Endothelial cell of umbilical vein (primary cell): ENCODE results near the gene OPRM1.

Source experiments
- EZH2 ChIP-seq: IDR thresholded peaks from 2 replicates; pipeline ENCODE4 v1.6.1; 2012; ENCODE audit warnings: borderline replicate concordance, low read depth, mild to moderate bottlenecking, moderate library complexity, low read length, inconsistent platforms; ENCODE audit not compliant: severe bottlenecking
- FOS ChIP-seq: IDR thresholded peaks from 2 replicates; pipeline ENCODE4 v1.6.1; 2011; ENCODE audit warnings: mild to moderate bottlenecking, low read length, moderate library complexity, borderline replicate concordance; ENCODE audit not compliant: insufficient read depth
- GATA2 ChIP-seq: IDR thresholded peaks from 2 replicates; pipeline ENCODE4 v1.7.0; 2011; ENCODE audit warnings: low read depth, mild to moderate bottlenecking, moderate library complexity, mixed read lengths, low read length; ENCODE audit not compliant: insufficient read length, insufficient read depth
- JUN ChIP-seq: IDR thresholded peaks from 2 replicates; pipeline ENCODE4 v1.6.1; 2011; ENCODE audit warnings: borderline replicate concordance, low read depth; ENCODE audit not compliant: insufficient read length, insufficient read depth
- MYC ChIP-seq: IDR thresholded peaks from one replicate; pipeline ENCODE4 v1.6.1; 2011; ENCODE audit warnings: mild to moderate bottlenecking, low read depth, low read length
- POLR2A ChIP-seq: IDR thresholded peaks from 2 replicates; pipeline ENCODE4 v1.6.1; 2012; ENCODE audit warnings: low read depth, mild to moderate bottlenecking, control low read depth, low read length
- POLR2AphosphoS5 ChIP-seq: IDR thresholded peaks from 2 replicates; pipeline ENCODE4 v1.6.1; 2012; ENCODE audit warnings: low read depth, mild to moderate bottlenecking, control low read depth, low read length, moderate library complexity; ENCODE audit not compliant: insufficient read depth
- TF ChIP-seq, protein P1 (sequence below), 2 donors: IDR thresholded peaks; 1 replicate in 1 of 2; 2 replicates in 1 of 2; pipeline ENCODE4 v1.5.1; 2011; ENCODE audit warnings: low read length in 2 of 2, mild to moderate bottlenecking in 2 of 2, moderate library complexity in 2 of 2, control low read depth in 1 of 2, inconsistent platforms in 1 of 2, low read depth in 1 of 2; ENCODE audit not compliant: insufficient read depth in 1 of 2; ENCODE audit errors: extremely low read depth in 1 of 2
- TF ChIP-seq, protein P2 (sequence below): IDR thresholded peaks from 2 replicates; pipeline ENCODE4 v1.6.1; 2011; ENCODE audit not compliant: insufficient read depth, insufficient read length

DNA sequence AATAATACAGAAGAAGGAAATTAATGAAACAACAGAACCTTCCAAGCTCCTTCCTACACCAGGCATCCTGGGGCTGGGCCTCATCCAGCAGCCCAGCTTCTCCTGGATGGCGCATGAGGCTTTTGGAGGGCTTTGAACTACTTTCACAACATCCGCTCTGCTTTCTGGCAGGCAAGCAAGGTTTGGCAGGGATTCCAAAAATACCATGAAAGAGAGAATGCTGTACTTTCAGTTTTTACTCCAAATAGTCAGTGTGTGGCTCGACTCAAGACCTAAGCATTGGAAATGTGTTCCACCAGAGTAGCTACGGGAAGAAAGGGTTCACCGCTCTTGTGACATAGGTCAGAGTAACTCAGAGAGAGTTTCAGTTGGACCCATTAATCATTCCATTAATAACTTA is 125.4 kb downstream of the OPRM1 start:
- TF ChIP-seq, protein P1, sequence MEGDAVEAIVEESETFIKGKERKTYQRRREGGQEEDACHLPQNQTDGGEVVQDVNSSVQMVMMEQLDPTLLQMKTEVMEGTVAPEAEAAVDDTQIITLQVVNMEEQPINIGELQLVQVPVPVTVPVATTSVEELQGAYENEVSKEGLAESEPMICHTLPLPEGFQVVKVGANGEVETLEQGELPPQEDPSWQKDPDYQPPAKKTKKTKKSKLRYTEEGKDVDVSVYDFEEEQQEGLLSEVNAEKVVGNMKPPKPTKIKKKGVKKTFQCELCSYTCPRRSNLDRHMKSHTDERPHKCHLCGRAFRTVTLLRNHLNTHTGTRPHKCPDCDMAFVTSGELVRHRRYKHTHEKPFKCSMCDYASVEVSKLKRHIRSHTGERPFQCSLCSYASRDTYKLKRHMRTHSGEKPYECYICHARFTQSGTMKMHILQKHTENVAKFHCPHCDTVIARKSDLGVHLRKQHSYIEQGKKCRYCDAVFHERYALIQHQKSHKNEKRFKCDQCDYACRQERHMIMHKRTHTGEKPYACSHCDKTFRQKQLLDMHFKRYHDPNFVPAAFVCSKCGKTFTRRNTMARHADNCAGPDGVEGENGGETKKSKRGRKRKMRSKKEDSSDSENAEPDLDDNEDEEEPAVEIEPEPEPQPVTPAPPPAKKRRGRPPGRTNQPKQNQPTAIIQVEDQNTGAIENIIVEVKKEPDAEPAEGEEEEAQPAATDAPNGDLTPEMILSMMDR (IDR thresholded peaks at IDR 0.05; ENCODE audit: extremely low read depth in 1 of 2, insufficient read depth in 1 of 2, low read depth in 1 of 2, low read length in 2 of 2) = no peak
- TF ChIP-seq POLR2AphosphoS5 (no peak), EZH2 (no peak), FOS (no peak), POLR2A (no peak), JUN (no peak), MYC (no peak), GATA2 (no peak)
- TF ChIP-seq, protein P2, sequence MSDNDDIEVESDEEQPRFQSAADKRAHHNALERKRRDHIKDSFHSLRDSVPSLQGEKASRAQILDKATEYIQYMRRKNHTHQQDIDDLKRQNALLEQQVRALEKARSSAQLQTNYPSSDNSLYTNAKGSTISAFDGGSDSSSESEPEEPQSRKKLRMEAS = no peak
